SU-DHL-6 (cell line): ENCODE measurements around the gene RSPH1.

ENCODE experiments used
- H2AFZ ChIP-seq: fragments of 200-600 bp; sonication (generic); 2 replicates; pipeline ENCODE4 v1.6.1; 2014; ENCODE audit warnings: low read depth, mild to moderate bottlenecking, moderate library complexity, mixed read lengths, antibody characterized with exemption, low read length; ENCODE audit not compliant: severe bottlenecking
- H3F3A ChIP-seq: fragments of 200-600 bp; shearing (Covaris generic); 2 replicates; pipeline ENCODE4 v1.6.0; 2016; ENCODE audit warnings: antibody characterized with exemption, mild to moderate bottlenecking; ENCODE audit not compliant: insufficient read depth
- H3K27ac ChIP-seq: fragments of 200-600 bp; sonication (generic); 2 replicates; pipeline ENCODE4 v1.5.1; 2016; ENCODE audit warnings: low read depth, mild to moderate bottlenecking, low read length, moderate library complexity, mixed read lengths
- H3K27me3 ChIP-seq: fragments of 200-600 bp; sonication (generic), shearing (Covaris generic); 2 replicates; pipeline ENCODE4 v1.6.0; 2014; ENCODE audit warnings: mild to moderate bottlenecking, low read length
- H3K36me3 ChIP-seq: fragments of 200-600 bp; sonication (generic); 2 replicates; pipeline ENCODE4 v1.6.1; 2014; ENCODE audit warnings: mild to moderate bottlenecking, low read length, mixed read lengths
- H3K4me2 ChIP-seq: fragments of 300-600, 200-600 bp; shearing (Covaris generic), sonication (generic); 2 replicates; pipeline ENCODE4 v1.6.0; 2014; ENCODE audit warnings: low read length, low read depth, mild to moderate bottlenecking; ENCODE audit not compliant: poor library complexity, severe bottlenecking
- H3K4me3 ChIP-seq: fragments of 200-600 bp; sonication (generic); 2 replicates; pipeline ENCODE4 v1.5.1; 2014; ENCODE audit warnings: antibody characterized with exemption, low read length, mild to moderate bottlenecking, mixed read lengths; ENCODE audit not compliant: insufficient read depth, poor library complexity, severe bottlenecking
- H3K79me2 ChIP-seq: fragments of 200-600 bp; sonication (generic); 2 replicates; pipeline ENCODE4 v1.6.1; 2014; ENCODE audit warnings: mild to moderate bottlenecking, low read length, moderate library complexity; ENCODE audit not compliant: insufficient read depth
- H3K9ac ChIP-seq: fragments of 200-600 bp; sonication (generic); 2 replicates; pipeline ENCODE4 v1.7.0; 2014; ENCODE audit warnings: mild to moderate bottlenecking, low read length
- H3K9me2 ChIP-seq: fragments of 200-600 bp; sonication (generic); replicated peaks from 2 replicates; pipeline ENCODE4 v1.6.1; 2014; ENCODE audit warnings: low read length; ENCODE audit not compliant: insufficient read depth
- H3K9me3 ChIP-seq: fragments of 200-600 bp; sonication (generic); 2 replicates; pipeline ENCODE4 v1.6.1; 2014; ENCODE audit warnings: low read length, mixed read lengths; ENCODE audit not compliant: insufficient read depth
- H4K20me1 ChIP-seq: fragments of 200-600 bp; sonication (generic); 2 replicates; pipeline ENCODE4 v1.6.1; 2014; ENCODE audit warnings: low read depth, mild to moderate bottlenecking, antibody characterized with exemption, low read length, moderate library complexity, mixed read lengths
- EZH2phosphoT487 ChIP-seq: fragments of 200-600 bp; sonication (generic), shearing (Covaris generic); conservative IDR thresholded peaks from 2 replicates; pipeline ENCODE4 v1.6.1; 2018; ENCODE audit warnings: mild to moderate bottlenecking, antibody characterized with exemption, low read length, moderate library complexity, mixed read lengths
- TF ChIP-seq, protein P1 (sequence below): fragments of 200-600 bp; sonication (generic); IDR thresholded peaks from one replicate; pipeline ENCODE4 v1.5.1; 2017; ENCODE audit warnings: antibody characterized with exemption, mild to moderate bottlenecking, low read length, moderate library complexity; ENCODE audit not compliant: insufficient read depth, poor library complexity, severe bottlenecking

The RSPH1 gene

DNA sequence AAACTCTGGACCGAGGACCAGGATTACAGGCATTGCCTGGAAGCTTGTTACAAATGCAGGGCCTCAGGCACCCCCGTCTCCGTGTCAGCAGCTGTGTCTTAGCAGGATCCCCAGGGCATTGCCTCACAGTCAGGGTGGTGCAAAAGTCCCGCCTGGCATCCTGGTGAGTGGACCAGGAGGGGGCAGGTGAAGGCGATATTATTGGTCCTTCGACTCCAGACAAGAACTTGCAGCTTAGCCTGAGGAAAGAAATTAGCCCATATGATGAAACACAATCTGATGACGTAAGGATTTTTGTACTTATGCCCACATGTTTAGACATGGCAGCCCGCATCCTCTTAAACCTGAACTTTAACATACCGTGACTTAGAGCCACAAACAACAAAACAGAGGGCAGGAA, 40.8 kb downstream of the RSPH1 start:
- no peak overlapping the region for H2AFZ ChIP-seq
- H3F3A ChIP-seq = no peaks in the 10 kb centered on the region
- H3K36me3 ChIP-seq = no peaks in the 10 kb centered on the region
- H3K27ac ChIP-seq = no peak overlapping the region
- H3K4me2 ChIP-seq = no peak overlapping the region
- H3K9ac ChIP-seq = no peak overlapping the region
- H3K9me3 ChIP-seq = no peaks in the 10 kb centered on the region
- no peak overlapping the region for H3K4me3 ChIP-seq
- H3K27me3 ChIP-seq = no peaks in the 10 kb centered on the region
- no peaks in the 10 kb centered on the region for H3K9me2 ChIP-seq
- no peaks in the 10 kb centered on the region for H3K79me2 ChIP-seq
- H4K20me1 ChIP-seq = no peaks in the 10 kb centered on the region
- no peak for TF ChIP-seq EZH2phosphoT487
- TF ChIP-seq, protein P1, sequence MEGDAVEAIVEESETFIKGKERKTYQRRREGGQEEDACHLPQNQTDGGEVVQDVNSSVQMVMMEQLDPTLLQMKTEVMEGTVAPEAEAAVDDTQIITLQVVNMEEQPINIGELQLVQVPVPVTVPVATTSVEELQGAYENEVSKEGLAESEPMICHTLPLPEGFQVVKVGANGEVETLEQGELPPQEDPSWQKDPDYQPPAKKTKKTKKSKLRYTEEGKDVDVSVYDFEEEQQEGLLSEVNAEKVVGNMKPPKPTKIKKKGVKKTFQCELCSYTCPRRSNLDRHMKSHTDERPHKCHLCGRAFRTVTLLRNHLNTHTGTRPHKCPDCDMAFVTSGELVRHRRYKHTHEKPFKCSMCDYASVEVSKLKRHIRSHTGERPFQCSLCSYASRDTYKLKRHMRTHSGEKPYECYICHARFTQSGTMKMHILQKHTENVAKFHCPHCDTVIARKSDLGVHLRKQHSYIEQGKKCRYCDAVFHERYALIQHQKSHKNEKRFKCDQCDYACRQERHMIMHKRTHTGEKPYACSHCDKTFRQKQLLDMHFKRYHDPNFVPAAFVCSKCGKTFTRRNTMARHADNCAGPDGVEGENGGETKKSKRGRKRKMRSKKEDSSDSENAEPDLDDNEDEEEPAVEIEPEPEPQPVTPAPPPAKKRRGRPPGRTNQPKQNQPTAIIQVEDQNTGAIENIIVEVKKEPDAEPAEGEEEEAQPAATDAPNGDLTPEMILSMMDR = no peak

DNA sequence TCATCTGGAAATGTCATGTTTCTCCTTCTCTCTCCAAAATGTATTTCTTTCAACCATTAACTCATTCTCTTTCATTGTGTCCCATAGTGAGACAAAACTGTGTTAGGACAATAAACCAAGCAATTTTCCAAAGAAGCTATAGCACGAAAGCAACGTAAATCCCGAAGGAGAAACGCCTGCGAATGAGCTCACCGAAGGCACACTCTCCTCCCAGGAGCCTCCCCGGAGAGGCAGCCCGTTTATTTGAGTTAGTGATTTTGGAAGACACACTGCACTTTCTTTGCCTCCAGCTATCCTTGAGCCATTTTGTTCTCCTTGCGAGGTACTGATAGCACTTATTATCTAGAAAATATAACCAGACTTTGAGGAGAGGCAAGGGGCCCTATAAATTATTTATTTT, 41.2 kb downstream of the RSPH1 start:
- H3K27me3 ChIP-seq = no peaks in the 10 kb centered on the region
- H3K9me3 ChIP-seq = no peaks in the 10 kb centered on the region
- H3K79me2 ChIP-seq = no peaks in the 10 kb centered on the region
- H3K36me3 ChIP-seq = no peaks in the 10 kb centered on the region
- H3F3A ChIP-seq = no peaks in the 10 kb centered on the region
- no peak overlapping the region for H3K9ac ChIP-seq
- no peak overlapping the region for H2AFZ ChIP-seq
- H3K9me2 ChIP-seq = no peaks in the 10 kb centered on the region
- no peak overlapping the region for H3K4me3 ChIP-seq
- H3K4me2 ChIP-seq = no peak overlapping the region
- no peak overlapping the region for H3K27ac ChIP-seq
- TF ChIP-seq EZH2phosphoT487 = no peak
- TF ChIP-seq, protein P1 = no peak
- no peaks in the 10 kb centered on the region for H4K20me1 ChIP-seq

DNA sequence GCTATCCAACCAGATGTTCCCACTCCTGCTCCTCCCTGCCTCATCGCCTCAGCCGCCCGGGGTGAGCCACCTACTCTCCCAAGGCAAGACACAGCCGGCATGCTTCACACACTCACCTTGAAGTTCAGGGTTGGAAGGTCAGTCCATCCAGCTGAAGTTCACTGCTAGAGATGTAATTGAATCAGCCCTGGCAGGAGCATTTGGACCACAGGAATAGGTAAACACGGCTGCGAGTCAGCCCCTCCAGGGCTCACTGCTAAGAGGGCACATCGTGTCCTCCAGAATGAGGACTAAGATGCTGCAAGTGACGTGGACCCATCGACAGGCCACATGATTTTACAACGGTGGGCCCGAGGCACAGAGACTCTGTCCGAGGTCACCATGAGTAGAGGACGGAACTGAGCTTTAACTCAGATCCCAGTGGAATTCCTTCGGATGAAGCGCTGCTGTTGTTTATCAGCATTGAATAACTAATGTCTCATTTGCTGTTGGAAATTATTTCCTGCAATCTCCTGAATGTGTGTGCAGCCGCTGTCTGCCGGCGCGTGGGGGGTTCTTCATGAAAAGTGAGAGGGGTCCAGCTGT, 41.9 kb downstream of the RSPH1 start:
- Histone ChIP-seq H2AFZ (no peak overlapping the region), H3K4me2 (no peak overlapping the region), H3K27me3 (no peaks in the 10 kb centered on the region)

More for the DNA sequence above, 41.9 kb downstream of the RSPH1 start:
- H3K36me3 ChIP-seq = no peaks in the 10 kb centered on the region
- H3K9me2 ChIP-seq = no peaks in the 10 kb centered on the region
- H3K79me2 ChIP-seq = no peaks in the 10 kb centered on the region
- no peak overlapping the region for H3K9ac ChIP-seq
- TF ChIP-seq, protein P1 = no peak
- no peak for TF ChIP-seq EZH2phosphoT487
- no peaks in the 10 kb centered on the region for H3K9me3 ChIP-seq
- no peaks in the 10 kb centered on the region for H4K20me1 ChIP-seq
- no peak overlapping the region for H3K4me3 ChIP-seq
- H3F3A ChIP-seq = no peaks in the 10 kb centered on the region
- H3K27ac ChIP-seq = no peak overlapping the region
